ENCODE data around the gene FIBCD1. TPM values are rescaled to one million over a fixed set of nuclear protein-coding genes. Genes with fewer than 3 reads are reported as not detected.

FIBCD1 gene
- total RNA-seq, 1 donor from 2014 or later, result not detected

DNA sequence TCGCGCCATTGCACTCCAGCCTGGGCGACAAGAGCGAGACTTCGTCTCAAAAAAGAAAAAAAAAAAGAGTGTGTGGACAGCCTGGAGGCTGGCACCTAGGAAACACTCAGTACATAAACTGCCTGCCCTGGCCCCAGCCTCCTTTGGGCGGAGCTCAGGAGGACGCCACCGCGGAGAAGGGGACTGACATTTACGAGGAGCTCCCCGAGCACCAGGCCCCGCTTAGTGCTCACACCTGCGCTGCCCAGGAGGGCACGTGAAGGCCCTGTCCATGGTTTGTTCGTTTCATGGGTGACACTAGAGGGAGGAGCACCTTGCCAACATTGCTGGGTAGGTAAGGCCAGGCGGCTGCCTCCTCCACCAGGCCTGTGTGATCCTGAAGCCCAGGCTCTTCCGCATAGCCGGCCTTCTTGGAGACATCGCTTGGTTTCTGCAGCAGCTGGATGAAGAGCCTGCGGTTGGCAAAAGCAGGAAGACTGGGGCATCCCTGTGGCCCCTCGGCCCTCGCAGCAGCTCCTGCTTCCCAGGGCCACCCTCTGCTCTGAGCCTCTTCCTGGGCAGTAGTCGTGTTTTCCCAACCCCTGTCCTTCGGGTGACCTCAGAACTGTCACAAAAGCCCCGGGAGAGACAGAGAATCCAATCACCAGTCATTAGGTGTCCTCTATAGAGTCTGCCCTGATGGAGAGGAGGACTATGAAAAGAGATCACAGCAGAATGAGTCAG lies 43.8 kb upstream of the FIBCD1 start:
- no peaks in the 10 kb centered on the region for H3K36me3 ChIP-seq
- no peak for DNase-seq (ENCODE audit: low spot score in 2 of 2)
- H3K4me1 ChIP-seq, result no peaks in the 10 kb centered on the region
- no peak overlapping the region for H3K4me3 ChIP-seq
- H3K27ac ChIP-seq, result no peak overlapping the region
- H3K9me3 ChIP-seq, result no peaks in the 10 kb centered on the region
- intact Hi-C loops (cut with DNase I), result no loop called here
- H3K27me3 ChIP-seq, result no peaks in the 10 kb centered on the region
- TF ChIP-seq CTCF (IDR thresholded peaks at IDR 0.05), result no peak

DNA sequence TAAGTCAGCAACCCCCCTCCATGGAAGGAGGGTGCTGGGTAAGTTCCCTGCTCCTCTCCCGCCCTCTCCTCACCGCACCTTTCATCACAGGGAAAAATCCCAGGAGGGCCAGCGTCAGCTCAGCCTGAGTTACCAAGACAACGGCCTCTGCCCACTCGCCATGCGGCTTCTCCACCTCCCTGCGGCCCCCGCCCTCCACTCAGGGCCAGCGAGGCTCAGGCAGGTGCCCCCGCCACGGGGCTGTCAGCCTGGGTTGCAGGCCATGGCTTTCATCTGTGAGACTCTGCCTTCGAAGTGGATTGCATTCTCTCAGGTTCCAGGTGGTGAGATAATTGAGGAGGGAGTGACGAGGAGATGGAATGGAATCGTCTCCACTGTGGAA lies 42.7 kb upstream of the FIBCD1 start:
- H3K36me3 ChIP-seq, result no peaks in the 10 kb centered on the region

GRCh38 chr9:130981002-130981755 lies 42.1 kb upstream of the FIBCD1 start:
- intact Hi-C loops (cut with DNase I), result no loop called here

More for the DNA sequence above, 42.7 kb upstream of the FIBCD1 start:
- TF ChIP-seq CTCF (IDR thresholded peaks at IDR 0.05), result no peak
- DNase-seq (ENCODE audit: low spot score in 2 of 2), result no peak
- intact Hi-C loops (cut with DNase I), result no loop called here
- Histone ChIP-seq H3K4me1 (no peaks in the 10 kb centered on the region), H3K27ac (no peak overlapping the region), H3K27me3 (no peaks in the 10 kb centered on the region), H3K9me3 (no peaks in the 10 kb centered on the region), H3K4me3 (no peak overlapping the region)

DNA sequence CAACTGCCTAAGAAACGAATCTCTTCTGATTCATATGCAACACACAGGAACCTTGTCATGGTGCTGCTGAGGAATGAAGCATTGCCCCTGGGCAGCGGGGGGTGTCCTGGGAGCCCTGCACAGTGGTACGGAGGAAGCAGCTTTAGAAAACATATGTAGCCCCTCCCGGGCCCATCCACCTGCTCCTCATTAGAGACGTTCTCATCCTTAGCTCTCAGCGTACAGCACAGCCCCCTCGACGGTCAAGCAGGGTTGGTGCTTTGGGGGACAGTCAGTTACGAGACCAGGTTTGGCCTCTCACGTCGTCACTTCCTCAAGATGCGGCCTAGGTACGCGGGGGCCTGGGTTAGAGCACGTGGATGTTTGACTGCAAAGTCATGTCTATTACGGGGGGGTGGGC lies 41.5 kb upstream of the FIBCD1 start:
- Histone ChIP-seq H3K27ac (no peak overlapping the region), H3K9me3 (no peaks in the 10 kb centered on the region), H3K27me3 (no peaks in the 10 kb centered on the region), H3K36me3 (no peaks in the 10 kb centered on the region), H3K4me3 (no peak overlapping the region), H3K4me1 (no peaks in the 10 kb centered on the region)
- intact Hi-C loops (cut with DNase I), result no loop called here
- no peak for DNase-seq (ENCODE audit: low spot score in 2 of 2)
- no peak for TF ChIP-seq CTCF (IDR thresholded peaks at IDR 0.05)

More at GRCh38 chr9:130981002-130981755, 42.1 kb upstream of the FIBCD1 start:
- H3K27ac ChIP-seq, result no peak overlapping the region
- H3K4me3 ChIP-seq, result no peak overlapping the region
- H3K36me3 ChIP-seq, result no peaks in the 10 kb centered on the region
- H3K9me3 ChIP-seq, result no peaks in the 10 kb centered on the region
- TF ChIP-seq CTCF (IDR thresholded peaks at IDR 0.05), result no peak
- no peaks in the 10 kb centered on the region for H3K4me1 ChIP-seq
- no peak for DNase-seq (ENCODE audit: low spot score in 2 of 2)
- no peaks in the 10 kb centered on the region for H3K27me3 ChIP-seq

DNA sequence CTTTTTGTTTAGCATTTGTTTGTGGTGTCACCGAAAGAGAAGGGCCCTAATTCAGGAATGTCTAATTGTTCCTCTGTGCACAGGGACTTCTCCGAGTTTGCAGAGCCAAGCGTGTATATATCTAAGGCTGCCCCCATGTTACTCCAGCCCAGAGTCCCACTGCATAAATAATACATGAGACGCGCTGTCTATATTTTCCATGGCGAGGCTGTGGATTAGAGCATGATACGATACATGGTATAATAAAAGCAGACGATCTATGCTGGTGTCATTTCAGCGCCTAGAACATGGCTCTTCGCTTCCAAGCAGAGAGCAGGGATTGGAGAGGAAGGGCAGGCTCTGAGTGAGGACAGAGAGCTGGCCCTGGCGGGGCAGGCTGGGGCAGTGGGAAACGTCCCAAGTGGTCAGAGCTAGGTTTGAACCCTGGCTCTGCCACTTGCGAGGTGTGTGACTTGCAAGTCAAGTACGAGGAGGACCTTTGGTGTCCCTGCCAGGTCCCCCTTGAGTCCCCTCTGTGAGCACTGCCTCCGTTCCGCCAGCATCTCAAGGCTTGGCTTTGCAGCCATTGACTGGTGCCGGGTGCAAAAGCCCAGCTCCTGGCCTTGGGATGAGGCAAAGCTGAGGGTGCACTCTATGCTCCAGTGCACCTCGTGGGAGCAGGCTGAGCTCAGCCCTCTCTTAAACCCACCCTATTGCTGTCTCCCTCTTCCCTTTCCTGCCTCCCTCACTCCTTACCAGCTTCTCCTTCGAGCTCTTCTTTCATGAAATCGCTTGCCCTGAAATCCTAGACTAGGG lies 40.7 kb upstream of the FIBCD1 start:
- H3K27ac ChIP-seq, result no peak overlapping the region
- intact Hi-C loops (cut with DNase I), result no loop called here
- no peaks in the 10 kb centered on the region for H3K36me3 ChIP-seq
- H3K4me1 ChIP-seq, result no peaks in the 10 kb centered on the region
- H3K27me3 ChIP-seq, result no peaks in the 10 kb centered on the region
- H3K9me3 ChIP-seq, result no peaks in the 10 kb centered on the region
- no peak for DNase-seq (ENCODE audit: low spot score in 2 of 2)
- TF ChIP-seq CTCF (IDR thresholded peaks at IDR 0.05), result no peak
- H3K4me3 ChIP-seq, result no peak overlapping the region
